ENCODE data around the gene SEMA3A. TPM values are rescaled to one million over a fixed set of nuclear protein-coding genes. Genes with fewer than 3 reads are reported as not detected.

Gene SEMA3A
- total and polyA plus RNA-seq, 2 experiments from 2014 or later: 19.8 to 46.4 TPM

- H3K4me3 ChIP-seq: no peak overlapping the region
- H3F3A ChIP-seq (replicated peaks; ENCODE audit: low read depth): no peaks in the 10 kb centered on the region
- Mint-ChIP-seq H3K4me3 (no peak overlapping the region), H3K27me3 (ENCODE audit: insufficient read depth, low read depth, poor library complexity) (no peaks in the 10 kb centered on the region), H3K9me3 (no peaks in the 10 kb centered on the region), H3K36me3 (ENCODE audit: low read depth) (peaks cover 10% of the 10 kb centered on the region; the same call in 2 of the 3 replicates), H3K27ac (peak overlapping the region; percentile 63), H3K4me1 (peaks cover 69% of the 10 kb centered on the region)
- no peaks in the 10 kb centered on the region for H4K20me1 ChIP-seq (replicated peaks; ENCODE audit: insufficient read depth)
- peak overlapping the region; percentile 63; the same call in 1 of the 2 replicates for H3K27ac ChIP-seq (ENCODE audit: low read depth)
- no peak for TF ChIP-seq ZNF462 (CRISPR knock-in tag; IDR thresholded peaks at IDR 0.05)
- no peak for TF ChIP-seq EZH2 (IDR thresholded peaks at IDR 0.05; ENCODE audit: low read depth, unreplicated experiment)
- TF ChIP-seq ZNF114 (CRISPR knock-in tag; IDR thresholded peaks at IDR 0.05): no peak
- TF ChIP-seq STAT1 (IDR thresholded peaks at IDR 0.05; ENCODE audit: unreplicated experiment): no peak
- no peak for TF ChIP-seq REST (IDR thresholded peaks at IDR 0.05; ENCODE audit: unreplicated experiment)
- TF ChIP-seq CREB1 (CRISPR knock-in tag; IDR thresholded peaks at IDR 0.05; ENCODE audit: low read depth): no peak
- no peak for TF ChIP-seq CTCF (conservative IDR thresholded peaks at IDR 0.05; ENCODE audit: low read depth in 2 of 2)
- TF ChIP-seq NANOG (IDR thresholded peaks at IDR 0.05; ENCODE audit: borderline replicate concordance): no peak
- no peaks in the 10 kb centered on the region for H3K36me3 ChIP-seq (ENCODE audit: insufficient read depth)
- H3K4me2 ChIP-seq: peak overlapping the region; percentile 45; the same call in 1 of the 2 replicates
- peaks cover 61% of the 10 kb centered on the region for H3K4me1 ChIP-seq (ENCODE audit: insufficient read depth)
- no peaks in the 10 kb centered on the region for H3K27me3 ChIP-seq (ENCODE audit: insufficient read depth)
- H3K9me2 ChIP-seq (ENCODE audit: insufficient read depth): no peaks in the 10 kb centered on the region
- no peak for DNase-seq (ENCODE audit: low spot score)
- ATAC-seq: peak; percentile 65
- H3K79me2 ChIP-seq (replicated peaks; ENCODE audit: insufficient read depth): peaks cover 6% of the 10 kb centered on the region
- no peak overlapping the region for H2AFZ ChIP-seq
Measured at GRCh38 chr7:84108119-84108518, 86.5 kb downstream of the SEMA3A start.
